GM12878 (cell line): ENCODE measurements around the gene NFKB2. TPM values are rescaled to one million over a fixed set of nuclear protein-coding genes. Genes with fewer than 3 reads are reported as not detected.
A peak's percentile ranks its signal among the peaks of the same experiment; 100 is the strongest.

Experiments used
- ATAC-seq: fragments of 200-7000 bp; cut with Tn5 transposase; 3 replicates; pipeline ENCODE4 v1.9.1; 2020; ENCODE audit warnings: mild to moderate bottlenecking, moderate library complexity
- BruUV-seq: library from RNA; stranded (reverse); fragments of 400-500 nt; replicated peaks from 2 replicates; lab custom pipeline; 2021; lab: Mats Ljungman, UMichigan
- CTCF ChIA-PET: fragments of 300-600 bp; sonication (Branson Sonifier 250); formaldehyde crosslinking; extraction: SDS; loops from one replicate; lab custom pipeline; 2021; ENCODE audit warnings: inconsistent platforms; lab: Yijun Ruan, JAX
- POLR2A ChIA-PET: fragments of 350-600 bp; formaldehyde crosslinking; extraction: SDS; loops from one replicate; lab custom pipeline; 2021; ENCODE audit warnings: inconsistent platforms; lab: Charles Lee
- RAD21 ChIA-PET: fragments of 300-600 bp; sonication (Branson Sonifier 250); formaldehyde crosslinking; loops from one replicate; lab custom pipeline; 2023; ENCODE audit warnings: antibody characterized with exemption; ENCODE audit not compliant: unreplicated experiment; lab: Charles Lee
- SMC1A ChIA-PET: fragments of 300-600 bp; sonication (Branson Sonifier 250); formaldehyde crosslinking; loops from one replicate; lab custom pipeline; 2023; ENCODE audit not compliant: unreplicated experiment, uncharacterized antibody; lab: Charles Lee
- DNase-seq: peaks from one replicate; pipeline ENCODE4 v3.0.0-alpha.2; 2011; ENCODE audit warnings: low read depth, low spot score
- FAIRE-seq: peaks from 3 replicates; lab custom pipeline; 2011; peaks lifted over from hg19 to GRCh38; lab: Jason Lieb, UNC
- H2AFZ ChIP-seq: 2 replicates; pipeline ENCODE4 v1.6.0; 2011; ENCODE audit warnings: low read depth, low read length, control low read depth; ENCODE audit not compliant: control insufficient read depth
- H3K27ac ChIP-seq: 2 replicates; pipeline ENCODE4 v1.5.1; 2011; ENCODE audit warnings: control low read depth; ENCODE audit not compliant: control insufficient read depth, insufficient read depth
- H3K27me3 ChIP-seq, 2 experiments: replicated peaks in 1 of 2; 2 replicates each; pipeline versions ENCODE4 v1.6.0 to v1.6.1; 2011; ENCODE audit warnings: low read length in 1 of 2; ENCODE audit not compliant: control insufficient read depth in 2 of 2, insufficient read depth in 2 of 2
- H3K36me3 ChIP-seq, 2 experiments: 2 replicates each; pipeline ENCODE4 v1.5.1; 2011; ENCODE audit warnings: low read length in 1 of 2; ENCODE audit not compliant: control insufficient read depth in 2 of 2, insufficient read depth in 2 of 2
- H3K4me1 ChIP-seq: 2 replicates; pipeline ENCODE4 v1.6.1; 2011; ENCODE audit warnings: mild to moderate bottlenecking, low read length, moderate library complexity, mixed read lengths; ENCODE audit not compliant: control insufficient read depth, insufficient read depth
- H3K4me2 ChIP-seq: 2 replicates; pipeline ENCODE4 v1.6.0; 2011; ENCODE audit warnings: control low read depth; ENCODE audit not compliant: control insufficient read depth, insufficient read depth
- H3K4me3 ChIP-seq: fragments of 200-600 bp; sonication (generic); 2 replicates; pipeline ENCODE4 v1.5.1; 2016
- H3K79me2 ChIP-seq: 2 replicates; pipeline ENCODE4 v1.6.0; 2011; ENCODE audit warnings: low read length; ENCODE audit not compliant: control insufficient read depth, insufficient read depth
- H3K9ac ChIP-seq: 2 replicates; pipeline ENCODE4 v1.8.0; 2011; ENCODE audit warnings: low read length, control low read depth, mixed read lengths; ENCODE audit not compliant: control insufficient read depth, insufficient read depth
- H3K9me3 ChIP-seq: replicated peaks from 3 replicates; pipeline ENCODE4 v1.5.1; 2011; ENCODE audit warnings: mild to moderate bottlenecking, low read length; ENCODE audit not compliant: control insufficient read depth, insufficient read depth
- H4K20me1 ChIP-seq: 2 replicates; pipeline ENCODE4 v1.6.0; 2011; ENCODE audit not compliant: control insufficient read depth, insufficient read depth
- NR2C2 ChIP-seq: IDR thresholded peaks from 2 replicates; pipeline ENCODE4 v1.6.1; 2011; ENCODE audit warnings: borderline replicate concordance, low read depth; ENCODE audit not compliant: control insufficient read depth, insufficient read length
- WGBS: methylation state at CpG from one replicate; pipeline ENCODE4 v1.1.6; 2016; ENCODE audit warnings: low lambda C conversion rate; ENCODE audit not compliant: insufficient replicate concordance, insufficient coverage; ENCODE audit errors: missing lambda C conversion rate; 5-methylcytosine and 5-hydroxymethylcytosine counted together
- in situ Hi-C: fragments of 300-500 bp; cut with MboI; formaldehyde crosslinking; loops from 9 replicates; pipeline ENCODE4 v1.14.3; 2018; ENCODE audit warnings: mixed read lengths
- intact Hi-C: fragments of 100-400 bp; cut with micrococcal nuclease; formaldehyde crosslinking; loops from one replicate; pipeline ENCODE4 v1.14.2; 2022; ENCODE audit not compliant: unreplicated experiment
- polyA plus RNA-seq, 11 experiments: library from polyadenylated mRNA; depleted of rRNA in 4 of 11; unstranded in 6 of 11; stranded (reverse) in 5 of 11; fragments of >200 nt; fragmentation: Nextera tagmentation in 4 of 11; fragmentation: Illumina TruSeq in 1 of 11; extraction: Ambion mirVana in 4 of 11; extraction: Trizol in 1 of 11; gene quantifications; 1 replicate in 1 of 11; 2 replicates in 10 of 11; pipeline versions ENCODE4 v1.2.1 to v1.2.3, GENCODE V29; 2011 to 2016; ENCODE audit warnings: inconsistent platforms in 2 of 11, missing spikeins in 2 of 11, low read depth in 1 of 11
- total RNA-seq, 4 experiments: library from RNA; depleted of rRNA in 3 of 4; stranded (reverse); fragments of >200 nt in 3 of 4; fragmentation: Illumina TruSeq in 1 of 4; extraction: Trizol in 1 of 4; gene quantifications; 2 replicates each; pipeline versions ENCODE4 v1.2.1 to v1.2.3, GENCODE V29; 2013 to 2021
- TF ChIP-seq, protein P1 (sequence below): IDR thresholded peaks from 2 replicates; pipeline ENCODE4 v1.6.1; 2012; ENCODE audit warnings: mild to moderate bottlenecking, low read depth, low read length

The NFKB2 gene
- total and polyA plus RNA-seq, 10 of the 15 experiments (the other 5 are each of a cell fraction or from before 2014, with no cell fraction given) = 0.56 to 144 (median 49.4) TPM

DNA sequence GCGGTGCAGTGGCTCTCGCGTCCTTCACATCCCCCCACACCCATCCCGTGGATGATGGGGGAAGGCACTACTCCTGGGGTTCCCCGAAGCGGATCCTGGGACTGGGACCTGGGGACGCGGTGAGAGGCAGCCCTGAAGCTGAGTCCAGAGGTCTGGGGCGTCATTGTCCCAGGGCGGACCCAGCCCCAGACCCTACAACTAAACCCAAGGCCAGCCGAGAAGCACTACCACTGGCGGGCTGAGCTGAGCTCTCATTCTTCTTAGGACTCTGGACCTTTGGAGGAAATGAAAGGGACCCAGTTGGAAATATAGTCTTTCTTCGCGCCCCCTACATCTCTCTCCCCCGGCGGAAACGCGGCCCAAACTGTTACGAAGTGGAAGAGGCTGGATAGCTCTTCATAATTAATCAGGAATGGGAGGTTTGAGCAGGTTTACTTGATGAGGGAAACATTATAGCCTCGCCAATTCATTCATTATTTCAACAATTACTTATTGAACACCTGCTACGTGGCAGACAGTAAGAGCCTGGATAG is 24.7 kb downstream of the NFKB2 start:
- no TSS peak for BruUV-seq
- FAIRE-seq (no peak), DNase-seq (no peak)
- CTCF ChIA-PET = interaction anchor here (0.6 to 5.6 kb wide), 12 partner anchors 10 to 190 kb away, joined by 3 to 90 read pairs (median 6); partner anchors contain the start of genes C10orf95, CUEDC2 and NFKB2
- Histone ChIP-seq H3K27ac (peak overlapping the region; percentile 85), H3K36me3 (peaks cover 0 to 5% of the 10 kb centered on the region in 2 experiments; a peak in 2 of 4 replicates), H3K27me3 (no peaks in the 10 kb centered on the region; a peak in 1 of 4 replicates), H3K9me3 (no peaks in the 10 kb centered on the region), H3K4me3 (peak overlapping the region; percentile 98; the same call in 1 of the 2 replicates), H3K79me2 (peaks cover 7% of the 10 kb centered on the region), H3K9ac (peak overlapping the region; percentile 78)
- WGBS = 1% methylated on average over 21 of the region's 21 CpGs
- intact Hi-C loops = no loop called here
- POLR2A ChIA-PET = interaction anchor here (0.8 to 4.9 kb wide), 7 partner anchors 10 to 41 kb away, joined by 3 to 35 read pairs (median 12); partner anchors contain the start of genes C10orf95, CUEDC2 and NFKB2
- in situ Hi-C loops = no loop called here
- SMC1A ChIA-PET = interaction anchor here (0.8 to 4.2 kb wide), 10 partner anchors 8 to 222 kb away, joined by 3 to 42 read pairs (median 4); partner anchors contain the start of genes CUEDC2 and NFKB2
- TF ChIP-seq, protein P1, sequence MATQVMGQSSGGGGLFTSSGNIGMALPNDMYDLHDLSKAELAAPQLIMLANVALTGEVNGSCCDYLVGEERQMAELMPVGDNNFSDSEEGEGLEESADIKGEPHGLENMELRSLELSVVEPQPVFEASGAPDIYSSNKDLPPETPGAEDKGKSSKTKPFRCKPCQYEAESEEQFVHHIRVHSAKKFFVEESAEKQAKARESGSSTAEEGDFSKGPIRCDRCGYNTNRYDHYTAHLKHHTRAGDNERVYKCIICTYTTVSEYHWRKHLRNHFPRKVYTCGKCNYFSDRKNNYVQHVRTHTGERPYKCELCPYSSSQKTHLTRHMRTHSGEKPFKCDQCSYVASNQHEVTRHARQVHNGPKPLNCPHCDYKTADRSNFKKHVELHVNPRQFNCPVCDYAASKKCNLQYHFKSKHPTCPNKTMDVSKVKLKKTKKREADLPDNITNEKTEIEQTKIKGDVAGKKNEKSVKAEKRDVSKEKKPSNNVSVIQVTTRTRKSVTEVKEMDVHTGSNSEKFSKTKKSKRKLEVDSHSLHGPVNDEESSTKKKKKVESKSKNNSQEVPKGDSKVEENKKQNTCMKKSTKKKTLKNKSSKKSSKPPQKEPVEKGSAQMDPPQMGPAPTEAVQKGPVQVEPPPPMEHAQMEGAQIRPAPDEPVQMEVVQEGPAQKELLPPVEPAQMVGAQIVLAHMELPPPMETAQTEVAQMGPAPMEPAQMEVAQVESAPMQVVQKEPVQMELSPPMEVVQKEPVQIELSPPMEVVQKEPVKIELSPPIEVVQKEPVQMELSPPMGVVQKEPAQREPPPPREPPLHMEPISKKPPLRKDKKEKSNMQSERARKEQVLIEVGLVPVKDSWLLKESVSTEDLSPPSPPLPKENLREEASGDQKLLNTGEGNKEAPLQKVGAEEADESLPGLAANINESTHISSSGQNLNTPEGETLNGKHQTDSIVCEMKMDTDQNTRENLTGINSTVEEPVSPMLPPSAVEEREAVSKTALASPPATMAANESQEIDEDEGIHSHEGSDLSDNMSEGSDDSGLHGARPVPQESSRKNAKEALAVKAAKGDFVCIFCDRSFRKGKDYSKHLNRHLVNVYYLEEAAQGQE = peak; percentile 29; the same call in 1 of the 2 replicates
- TF ChIP-seq NR2C2 = no peak
- TF ChIP-seq, all 136 proteins: peak for 1
- RAD21 ChIA-PET = interaction anchor here (0.8 to 3.8 kb wide), 10 partner anchors 12 to 190 kb away, joined by 3 to 24 read pairs (median 8); partner anchors contain the start of gene CUEDC2
- Histone ChIP-seq H3K4me1 (peaks cover 18% of the 10 kb centered on the region), H4K20me1 (peaks cover 2% of the 10 kb centered on the region; the same call in 1 of the 2 replicates), H2AFZ (peak overlapping the region; percentile 100), H3K4me2 (peak overlapping the region; percentile 95)
- no peak for ATAC-seq
